GM23338 (cell line): ENCODE data around the gene TNPO1. TPM values are rescaled to one million over a fixed set of nuclear protein-coding genes. Genes with fewer than 3 reads are reported as not detected.

Experiments
- ATAC-seq: fragments of 200-7000 bp; cut with Tn5 transposase; 3 replicates; pipeline ENCODE4 v1.9.1; 2020
- DNase-seq: peaks from one replicate; pipeline ENCODE4 v3.0.0-alpha.2; 2015; ENCODE audit warnings: low spot score
- H2AFZ ChIP-seq: fragments of 200-600 bp; sonication (generic); 2 replicates; pipeline ENCODE4 v1.8.0; 2016; ENCODE audit warnings: antibody characterized with exemption, mild to moderate bottlenecking, moderate library complexity
- H3F3A ChIP-seq: fragments of 200-600 bp; sonication (generic); replicated peaks from 2 replicates; pipeline ENCODE4 v1.8.0; 2017; ENCODE audit warnings: antibody characterized with exemption, mixed run types, low read depth
- H3K27ac ChIP-seq: fragments of 200-600 bp; sonication (generic); 2 replicates; pipeline ENCODE4 v1.6.1; 2016; ENCODE audit warnings: low read depth
- H3K27me3 ChIP-seq: fragments of 200-600 bp; sonication (generic); 2 replicates; pipeline ENCODE4 v1.8.0; 2016; ENCODE audit warnings: mild to moderate bottlenecking, mixed run types, moderate library complexity; ENCODE audit not compliant: insufficient read depth
- H3K36me3 ChIP-seq: fragments of 200-600 bp; sonication (generic); 2 replicates; pipeline ENCODE4 v1.8.0; 2016; ENCODE audit warnings: mild to moderate bottlenecking; ENCODE audit not compliant: insufficient read depth
- H3K4me1 ChIP-seq: fragments of 200-600 bp; sonication (generic); 2 replicates; pipeline ENCODE4 v1.8.0; 2016; ENCODE audit warnings: mild to moderate bottlenecking, moderate library complexity; ENCODE audit not compliant: insufficient read depth
- H3K4me2 ChIP-seq: fragments of 200-600 bp; sonication (generic); 2 replicates; pipeline ENCODE4 v1.7.1; 2017; ENCODE audit warnings: mixed run types
- H3K4me3 ChIP-seq: fragments of 200-600 bp; sonication (generic); 2 replicates; pipeline ENCODE4 v1.6.1; 2016; ENCODE audit warnings: mixed run types
- H3K79me2 ChIP-seq: fragments of 200-600 bp; sonication (generic); replicated peaks from 2 replicates; pipeline ENCODE4 v1.8.0; 2017; ENCODE audit warnings: mild to moderate bottlenecking; ENCODE audit not compliant: insufficient read depth
- H3K9me2 ChIP-seq: fragments of 200-600 bp; sonication (generic); 2 replicates; pipeline ENCODE4 v1.8.0; 2017; ENCODE audit not compliant: insufficient read depth
- H4K20me1 ChIP-seq: fragments of 200-600 bp; sonication (generic); replicated peaks from 2 replicates; pipeline ENCODE4 v1.8.0; 2017; ENCODE audit warnings: mild to moderate bottlenecking; ENCODE audit not compliant: insufficient read depth
- H3K27ac Mint-ChIP-seq: 2 replicates; pipeline ENCODE4 v1.8.0; 2020; ENCODE audit warnings: inconsistent platforms, mild to moderate bottlenecking, moderate library complexity, mixed read lengths
- H3K27me3 Mint-ChIP-seq: 3 replicates; pipeline ENCODE4 v1.8.0; 2022; ENCODE audit warnings: low read depth, mild to moderate bottlenecking, moderate library complexity, mixed read lengths, inconsistent platforms; ENCODE audit not compliant: insufficient read depth, poor library complexity
- H3K36me3 Mint-ChIP-seq: 3 replicates; pipeline ENCODE4 v1.8.0; 2021; ENCODE audit warnings: low read depth, mild to moderate bottlenecking, inconsistent platforms, moderate library complexity, mixed read lengths
- H3K4me1 Mint-ChIP-seq: 3 replicates; pipeline ENCODE4 v1.8.0; 2020; ENCODE audit warnings: mild to moderate bottlenecking, inconsistent platforms, mixed read lengths
- H3K4me3 Mint-ChIP-seq: 3 replicates; pipeline ENCODE4 v1.8.0; 2021; ENCODE audit warnings: moderate library complexity, mild to moderate bottlenecking, inconsistent platforms, mixed read lengths
- H3K9me3 Mint-ChIP-seq: 3 replicates; pipeline ENCODE4 v1.8.0; 2020; ENCODE audit warnings: moderate library complexity, mild to moderate bottlenecking, inconsistent platforms, mixed read lengths
- CREB1 ChIP-seq: fragments of 250-450 bp; sonication (Bioruptor Pico); IDR thresholded peaks from 2 replicates; pipeline ENCODE4 v1.5.0; 2020; ENCODE audit warnings: low read depth, mild to moderate bottlenecking, moderate library complexity
- EZH2 ChIP-seq: fragments of 200-600 bp; sonication (generic); IDR thresholded peaks from one replicate; pipeline ENCODE4 v1.8.0; 2017; ENCODE audit warnings: antibody characterized with exemption, mild to moderate bottlenecking, low read depth; ENCODE audit not compliant: unreplicated experiment
- EZH2phosphoT487 ChIP-seq: fragments of 200-600 bp; sonication (generic); IDR thresholded peaks from one replicate; pipeline ENCODE4 v1.8.1; 2018; ENCODE audit warnings: antibody characterized with exemption; ENCODE audit not compliant: unreplicated experiment
- JUNB ChIP-seq: IDR thresholded peaks from one replicate; pipeline ENCODE4 v1.6.1; 2016; ENCODE audit warnings: antibody characterized with exemption; ENCODE audit not compliant: unreplicated experiment
- NANOG ChIP-seq: IDR thresholded peaks from 2 replicates; pipeline ENCODE4 v1.6.1; 2016; ENCODE audit warnings: antibody characterized with exemption, borderline replicate concordance
- POLR2AphosphoS5 ChIP-seq: IDR thresholded peaks from 2 replicates; pipeline ENCODE4 v1.6.1; 2016; ENCODE audit warnings: antibody characterized with exemption, low read depth
- STAT1 ChIP-seq: IDR thresholded peaks from one replicate; pipeline ENCODE4 v1.6.1; 2016; ENCODE audit warnings: antibody characterized with exemption; ENCODE audit not compliant: unreplicated experiment
- ZNF114 ChIP-seq: fragments of 250-450 bp; sonication (Bioruptor Pico); IDR thresholded peaks from 2 replicates; pipeline ENCODE4 v1.5.0; 2020; ENCODE audit warnings: mild to moderate bottlenecking, moderate library complexity
- ZNF331 ChIP-seq: fragments of 250-450 bp; sonication (Bioruptor Pico); IDR thresholded peaks from 2 replicates; pipeline ENCODE4 v1.5.0; 2020; ENCODE audit warnings: low read depth, mild to moderate bottlenecking, moderate library complexity
- polyA plus RNA-seq: library from polyadenylated mRNA; unstranded; fragments of >200 nt; fragmentation: Nextera tagmentation; extraction: Ambion mirVana; gene quantifications from 2 replicates; pipeline ENCODE4 v1.2.1, GENCODE V29; 2016
- total RNA-seq: library from RNA; depleted of rRNA; stranded (reverse); fragments of >200 nt; shearing (Covaris generic); gene quantifications from 2 replicates; pipeline ENCODE4 v1.2.3, GENCODE V29; 2014
- TF ChIP-seq, protein P1 (sequence below), 2 experiments: fragments of 200-600 bp in 1 of 2; sonication (generic) in 1 of 2; conservative IDR thresholded peaks; 2 replicates each; pipeline versions ENCODE4 v1.5.1 to v1.6.1; 2016 to 2017; ENCODE audit warnings: antibody characterized with exemption in 2 of 2, low read depth in 2 of 2, mild to moderate bottlenecking in 2 of 2, moderate library complexity in 1 of 2
- TF ChIP-seq, protein P2 (sequence below): IDR thresholded peaks from 2 replicates; pipeline ENCODE4 v1.6.1; 2016; ENCODE audit warnings: antibody characterized with exemption
- TF ChIP-seq, protein P3 (sequence below): fragments of 250-450 bp; sonication (Bioruptor Pico); IDR thresholded peaks from 2 replicates; pipeline ENCODE4 v1.5.0; 2020; ENCODE audit warnings: mild to moderate bottlenecking, moderate library complexity
- TF ChIP-seq, protein P4 (sequence below): IDR thresholded peaks from one replicate; pipeline ENCODE4 v1.6.1; 2018; ENCODE audit warnings: antibody characterized with exemption; ENCODE audit not compliant: unreplicated experiment

The TNPO1 gene
- total and polyA plus RNA-seq, 2 experiments from 2014 or later, result 117 to 197 TPM

DNA sequence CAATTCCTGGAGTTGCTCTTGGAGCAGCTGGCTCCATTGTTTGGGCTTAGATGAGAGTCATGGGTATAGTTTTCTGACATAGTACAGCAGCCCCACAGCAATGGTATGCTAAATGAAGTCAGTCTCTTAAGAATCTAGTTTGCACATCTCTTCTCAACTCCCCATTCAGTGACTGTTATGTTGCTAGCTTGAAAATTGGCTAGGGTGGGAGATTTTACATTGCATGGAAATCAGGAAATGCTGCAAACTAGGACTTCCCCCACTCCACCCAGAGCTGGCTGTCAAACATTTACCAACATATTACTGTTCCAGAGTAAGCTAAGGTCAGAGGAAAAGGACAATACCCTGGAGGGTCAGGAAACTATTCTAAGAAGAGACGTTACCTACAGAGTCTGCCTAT lies 121.7 kb downstream of the TNPO1 start:
- Histone ChIP-seq H2AFZ (peak overlapping the region; percentile 86; the same call in 1 of the 2 replicates), H3K36me3 (no peaks in the 10 kb centered on the region), H3K79me2 (no peaks in the 10 kb centered on the region), H3K4me1 (no peaks in the 10 kb centered on the region), H3K27me3 (no peaks in the 10 kb centered on the region), H4K20me1 (no peaks in the 10 kb centered on the region), H3K4me2 (no peak overlapping the region), H3F3A (no peaks in the 10 kb centered on the region), H3K4me3 (no peak overlapping the region), H3K27ac (no peak overlapping the region), H3K9me2 (no peaks in the 10 kb centered on the region)
- no peak for ATAC-seq
- H3K4me3 Mint-ChIP-seq, result no peak overlapping the region
- no peaks in the 10 kb centered on the region for H3K4me1 Mint-ChIP-seq
- peaks cover 18% of the 10 kb centered on the region; the same call in 2 of the 3 replicates for H3K36me3 Mint-ChIP-seq
- TF ChIP-seq STAT1 (no peak), JUNB (no peak), ZNF114 (no peak), EZH2 (no peak), ZNF331 (CRISPR knock-in tag) (no peak), CREB1 (no peak), POLR2AphosphoS5 (no peak), EZH2phosphoT487 (no peak), NANOG (no peak)
- TF ChIP-seq, protein P1, sequence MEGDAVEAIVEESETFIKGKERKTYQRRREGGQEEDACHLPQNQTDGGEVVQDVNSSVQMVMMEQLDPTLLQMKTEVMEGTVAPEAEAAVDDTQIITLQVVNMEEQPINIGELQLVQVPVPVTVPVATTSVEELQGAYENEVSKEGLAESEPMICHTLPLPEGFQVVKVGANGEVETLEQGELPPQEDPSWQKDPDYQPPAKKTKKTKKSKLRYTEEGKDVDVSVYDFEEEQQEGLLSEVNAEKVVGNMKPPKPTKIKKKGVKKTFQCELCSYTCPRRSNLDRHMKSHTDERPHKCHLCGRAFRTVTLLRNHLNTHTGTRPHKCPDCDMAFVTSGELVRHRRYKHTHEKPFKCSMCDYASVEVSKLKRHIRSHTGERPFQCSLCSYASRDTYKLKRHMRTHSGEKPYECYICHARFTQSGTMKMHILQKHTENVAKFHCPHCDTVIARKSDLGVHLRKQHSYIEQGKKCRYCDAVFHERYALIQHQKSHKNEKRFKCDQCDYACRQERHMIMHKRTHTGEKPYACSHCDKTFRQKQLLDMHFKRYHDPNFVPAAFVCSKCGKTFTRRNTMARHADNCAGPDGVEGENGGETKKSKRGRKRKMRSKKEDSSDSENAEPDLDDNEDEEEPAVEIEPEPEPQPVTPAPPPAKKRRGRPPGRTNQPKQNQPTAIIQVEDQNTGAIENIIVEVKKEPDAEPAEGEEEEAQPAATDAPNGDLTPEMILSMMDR (conservative IDR thresholded peaks at IDR 0.05; ENCODE audit: low read depth in 2 of 2), result no peak
- TF ChIP-seq, protein P2, sequence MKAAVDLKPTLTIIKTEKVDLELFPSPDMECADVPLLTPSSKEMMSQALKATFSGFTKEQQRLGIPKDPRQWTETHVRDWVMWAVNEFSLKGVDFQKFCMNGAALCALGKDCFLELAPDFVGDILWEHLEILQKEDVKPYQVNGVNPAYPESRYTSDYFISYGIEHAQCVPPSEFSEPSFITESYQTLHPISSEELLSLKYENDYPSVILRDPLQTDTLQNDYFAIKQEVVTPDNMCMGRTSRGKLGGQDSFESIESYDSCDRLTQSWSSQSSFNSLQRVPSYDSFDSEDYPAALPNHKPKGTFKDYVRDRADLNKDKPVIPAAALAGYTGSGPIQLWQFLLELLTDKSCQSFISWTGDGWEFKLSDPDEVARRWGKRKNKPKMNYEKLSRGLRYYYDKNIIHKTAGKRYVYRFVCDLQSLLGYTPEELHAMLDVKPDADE, result no peak
- TF ChIP-seq, protein P3, sequence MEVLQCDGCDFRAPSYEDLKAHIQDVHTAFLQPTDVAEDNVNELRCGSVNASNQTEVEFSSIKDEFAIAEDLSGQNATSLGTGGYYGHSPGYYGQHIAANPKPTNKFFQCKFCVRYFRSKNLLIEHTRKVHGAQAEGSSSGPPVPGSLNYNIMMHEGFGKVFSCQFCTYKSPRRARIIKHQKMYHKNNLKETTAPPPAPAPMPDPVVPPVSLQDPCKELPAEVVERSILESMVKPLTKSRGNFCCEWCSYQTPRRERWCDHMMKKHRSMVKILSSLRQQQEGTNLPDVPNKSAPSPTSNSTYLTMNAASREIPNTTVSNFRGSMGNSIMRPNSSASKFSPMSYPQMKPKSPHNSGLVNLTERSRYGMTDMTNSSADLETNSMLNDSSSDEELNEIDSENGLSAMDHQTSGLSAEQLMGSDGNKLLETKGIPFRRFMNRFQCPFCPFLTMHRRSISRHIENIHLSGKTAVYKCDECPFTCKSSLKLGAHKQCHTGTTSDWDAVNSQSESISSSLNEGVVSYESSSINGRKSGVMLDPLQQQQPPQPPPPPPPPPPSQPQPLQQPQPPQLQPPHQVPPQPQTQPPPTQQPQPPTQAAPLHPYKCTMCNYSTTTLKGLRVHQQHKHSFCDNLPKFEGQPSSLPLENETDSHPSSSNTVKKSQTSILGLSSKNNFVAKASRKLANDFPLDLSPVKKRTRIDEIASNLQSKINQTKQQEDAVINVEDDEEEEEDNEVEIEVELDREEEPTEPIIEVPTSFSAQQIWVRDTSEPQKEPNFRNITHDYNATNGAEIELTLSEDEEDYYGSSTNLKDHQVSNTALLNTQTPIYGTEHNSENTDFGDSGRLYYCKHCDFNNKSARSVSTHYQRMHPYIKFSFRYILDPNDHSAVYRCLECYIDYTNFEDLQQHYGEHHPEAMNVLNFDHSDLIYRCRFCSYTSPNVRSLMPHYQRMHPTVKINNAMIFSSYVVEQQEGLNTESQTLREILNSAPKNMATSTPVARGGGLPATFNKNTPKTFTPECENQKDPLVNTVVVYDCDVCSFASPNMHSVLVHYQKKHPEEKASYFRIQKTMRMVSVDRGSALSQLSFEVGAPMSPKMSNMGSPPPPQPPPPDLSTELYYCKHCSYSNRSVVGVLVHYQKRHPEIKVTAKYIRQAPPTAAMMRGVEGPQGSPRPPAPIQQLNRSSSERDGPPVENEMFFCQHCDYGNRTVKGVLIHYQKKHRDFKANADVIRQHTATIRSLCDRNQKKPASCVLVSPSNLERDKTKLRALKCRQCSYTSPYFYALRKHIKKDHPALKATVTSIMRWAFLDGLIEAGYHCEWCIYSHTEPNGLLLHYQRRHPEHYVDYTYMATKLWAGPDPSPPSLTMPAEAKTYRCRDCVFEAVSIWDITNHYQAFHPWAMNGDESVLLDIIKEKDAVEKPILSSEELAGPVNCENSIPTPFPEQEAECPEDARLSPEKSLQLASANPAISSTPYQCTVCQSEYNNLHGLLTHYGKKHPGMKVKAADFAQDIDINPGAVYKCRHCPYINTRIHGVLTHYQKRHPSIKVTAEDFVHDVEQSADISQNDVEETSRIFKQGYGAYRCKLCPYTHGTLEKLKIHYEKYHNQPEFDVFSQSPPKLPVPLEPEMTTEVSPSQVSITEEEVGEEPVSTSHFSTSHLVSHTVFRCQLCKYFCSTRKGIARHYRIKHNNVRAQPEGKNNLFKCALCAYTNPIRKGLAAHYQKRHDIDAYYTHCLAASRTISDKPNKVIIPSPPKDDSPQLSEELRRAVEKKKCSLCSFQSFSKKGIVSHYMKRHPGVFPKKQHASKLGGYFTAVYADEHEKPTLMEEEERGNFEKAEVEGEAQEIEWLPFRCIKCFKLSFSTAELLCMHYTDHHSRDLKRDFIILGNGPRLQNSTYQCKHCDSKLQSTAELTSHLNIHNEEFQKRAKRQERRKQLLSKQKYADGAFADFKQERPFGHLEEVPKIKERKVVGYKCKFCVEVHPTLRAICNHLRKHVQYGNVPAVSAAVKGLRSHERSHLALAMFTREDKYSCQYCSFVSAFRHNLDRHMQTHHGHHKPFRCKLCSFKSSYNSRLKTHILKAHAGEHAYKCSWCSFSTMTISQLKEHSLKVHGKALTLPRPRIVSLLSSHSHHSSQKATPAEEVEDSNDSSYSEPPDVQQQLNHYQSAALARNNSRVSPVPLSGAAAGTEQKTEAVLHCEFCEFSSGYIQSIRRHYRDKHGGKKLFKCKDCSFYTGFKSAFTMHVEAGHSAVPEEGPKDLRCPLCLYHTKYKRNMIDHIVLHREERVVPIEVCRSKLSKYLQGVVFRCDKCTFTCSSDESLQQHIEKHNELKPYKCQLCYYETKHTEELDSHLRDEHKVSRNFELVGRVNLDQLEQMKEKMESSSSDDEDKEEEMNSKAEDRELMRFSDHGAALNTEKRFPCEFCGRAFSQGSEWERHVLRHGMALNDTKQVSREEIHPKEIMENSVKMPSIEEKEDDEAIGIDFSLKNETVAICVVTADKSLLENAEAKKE (CRISPR knock-in tag), result no peak
- TF ChIP-seq, protein P4, sequence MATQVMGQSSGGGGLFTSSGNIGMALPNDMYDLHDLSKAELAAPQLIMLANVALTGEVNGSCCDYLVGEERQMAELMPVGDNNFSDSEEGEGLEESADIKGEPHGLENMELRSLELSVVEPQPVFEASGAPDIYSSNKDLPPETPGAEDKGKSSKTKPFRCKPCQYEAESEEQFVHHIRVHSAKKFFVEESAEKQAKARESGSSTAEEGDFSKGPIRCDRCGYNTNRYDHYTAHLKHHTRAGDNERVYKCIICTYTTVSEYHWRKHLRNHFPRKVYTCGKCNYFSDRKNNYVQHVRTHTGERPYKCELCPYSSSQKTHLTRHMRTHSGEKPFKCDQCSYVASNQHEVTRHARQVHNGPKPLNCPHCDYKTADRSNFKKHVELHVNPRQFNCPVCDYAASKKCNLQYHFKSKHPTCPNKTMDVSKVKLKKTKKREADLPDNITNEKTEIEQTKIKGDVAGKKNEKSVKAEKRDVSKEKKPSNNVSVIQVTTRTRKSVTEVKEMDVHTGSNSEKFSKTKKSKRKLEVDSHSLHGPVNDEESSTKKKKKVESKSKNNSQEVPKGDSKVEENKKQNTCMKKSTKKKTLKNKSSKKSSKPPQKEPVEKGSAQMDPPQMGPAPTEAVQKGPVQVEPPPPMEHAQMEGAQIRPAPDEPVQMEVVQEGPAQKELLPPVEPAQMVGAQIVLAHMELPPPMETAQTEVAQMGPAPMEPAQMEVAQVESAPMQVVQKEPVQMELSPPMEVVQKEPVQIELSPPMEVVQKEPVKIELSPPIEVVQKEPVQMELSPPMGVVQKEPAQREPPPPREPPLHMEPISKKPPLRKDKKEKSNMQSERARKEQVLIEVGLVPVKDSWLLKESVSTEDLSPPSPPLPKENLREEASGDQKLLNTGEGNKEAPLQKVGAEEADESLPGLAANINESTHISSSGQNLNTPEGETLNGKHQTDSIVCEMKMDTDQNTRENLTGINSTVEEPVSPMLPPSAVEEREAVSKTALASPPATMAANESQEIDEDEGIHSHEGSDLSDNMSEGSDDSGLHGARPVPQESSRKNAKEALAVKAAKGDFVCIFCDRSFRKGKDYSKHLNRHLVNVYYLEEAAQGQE, result no peak
- H3K27me3 Mint-ChIP-seq, result peaks cover 4% of the 10 kb centered on the region
- H3K27ac Mint-ChIP-seq, result no peak overlapping the region
- DNase-seq, result no peak
- H3K9me3 Mint-ChIP-seq, result peaks cover 21% of the 10 kb centered on the region
